ENCODE measurements around the gene KCNE3. TPM values are rescaled to one million over a fixed set of nuclear protein-coding genes. Genes with fewer than 3 reads are reported as not detected.

KCNE3 gene
- total and polyA plus RNA-seq, 10 of the 15 experiments (the other 5 are each of a cell fraction or from before 2014, with no cell fraction given), result not detected

DNA sequence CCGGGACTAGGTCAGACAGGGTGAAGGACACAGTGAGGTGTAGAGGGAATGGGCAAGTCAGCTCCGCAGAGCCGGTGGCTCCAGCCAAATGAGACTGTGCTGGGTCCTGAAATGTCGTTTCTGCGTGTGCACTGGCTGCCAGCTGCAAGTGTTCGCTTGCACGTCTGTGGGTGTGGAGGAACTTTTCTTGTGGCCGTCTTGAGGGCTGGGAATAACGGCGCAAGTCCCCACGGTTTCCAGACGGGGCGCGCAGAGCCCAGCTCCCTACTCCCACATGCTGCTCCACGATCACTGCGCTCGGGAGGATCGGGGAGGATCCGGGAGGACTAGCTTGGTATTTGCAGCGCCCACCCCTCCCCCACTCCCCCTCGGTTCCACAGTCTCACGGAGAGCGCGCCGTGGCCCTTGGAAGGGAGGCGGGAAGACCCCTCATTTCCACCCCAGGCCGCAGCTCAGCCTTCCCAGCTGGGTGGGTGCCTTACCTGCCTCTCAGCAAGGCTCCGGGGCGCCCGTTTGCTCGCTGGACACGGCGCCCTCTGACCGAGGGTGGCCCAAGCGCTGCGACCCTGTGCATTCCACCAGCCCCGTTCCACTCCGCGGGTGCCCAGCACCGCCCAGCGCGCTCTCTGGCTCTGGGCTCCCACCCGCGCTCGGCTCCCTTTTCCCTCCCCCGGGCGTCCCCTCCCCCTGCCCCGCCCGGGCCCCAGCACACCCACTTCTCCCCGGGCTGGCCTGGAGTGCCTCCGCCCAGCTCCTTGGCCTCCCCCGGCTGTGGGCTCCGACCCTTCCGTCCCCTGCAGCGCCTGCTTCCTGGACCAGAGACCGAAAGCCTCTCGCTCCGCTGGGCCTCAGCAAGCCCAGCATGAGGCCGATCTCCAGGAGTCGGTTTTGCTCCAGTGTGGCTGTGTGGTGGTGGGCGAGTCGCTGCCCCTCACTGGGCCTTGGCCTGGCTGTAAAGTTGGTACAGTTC, at the start of gene KCNE3 (continued):
- TF ChIP-seq, protein P1, sequence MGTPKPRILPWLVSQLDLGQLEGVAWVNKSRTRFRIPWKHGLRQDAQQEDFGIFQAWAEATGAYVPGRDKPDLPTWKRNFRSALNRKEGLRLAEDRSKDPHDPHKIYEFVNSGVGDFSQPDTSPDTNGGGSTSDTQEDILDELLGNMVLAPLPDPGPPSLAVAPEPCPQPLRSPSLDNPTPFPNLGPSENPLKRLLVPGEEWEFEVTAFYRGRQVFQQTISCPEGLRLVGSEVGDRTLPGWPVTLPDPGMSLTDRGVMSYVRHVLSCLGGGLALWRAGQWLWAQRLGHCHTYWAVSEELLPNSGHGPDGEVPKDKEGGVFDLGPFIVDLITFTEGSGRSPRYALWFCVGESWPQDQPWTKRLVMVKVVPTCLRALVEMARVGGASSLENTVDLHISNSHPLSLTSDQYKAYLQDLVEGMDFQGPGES (IDR thresholded peaks at IDR 0.05), result no peak
- TF ChIP-seq, protein P2, sequence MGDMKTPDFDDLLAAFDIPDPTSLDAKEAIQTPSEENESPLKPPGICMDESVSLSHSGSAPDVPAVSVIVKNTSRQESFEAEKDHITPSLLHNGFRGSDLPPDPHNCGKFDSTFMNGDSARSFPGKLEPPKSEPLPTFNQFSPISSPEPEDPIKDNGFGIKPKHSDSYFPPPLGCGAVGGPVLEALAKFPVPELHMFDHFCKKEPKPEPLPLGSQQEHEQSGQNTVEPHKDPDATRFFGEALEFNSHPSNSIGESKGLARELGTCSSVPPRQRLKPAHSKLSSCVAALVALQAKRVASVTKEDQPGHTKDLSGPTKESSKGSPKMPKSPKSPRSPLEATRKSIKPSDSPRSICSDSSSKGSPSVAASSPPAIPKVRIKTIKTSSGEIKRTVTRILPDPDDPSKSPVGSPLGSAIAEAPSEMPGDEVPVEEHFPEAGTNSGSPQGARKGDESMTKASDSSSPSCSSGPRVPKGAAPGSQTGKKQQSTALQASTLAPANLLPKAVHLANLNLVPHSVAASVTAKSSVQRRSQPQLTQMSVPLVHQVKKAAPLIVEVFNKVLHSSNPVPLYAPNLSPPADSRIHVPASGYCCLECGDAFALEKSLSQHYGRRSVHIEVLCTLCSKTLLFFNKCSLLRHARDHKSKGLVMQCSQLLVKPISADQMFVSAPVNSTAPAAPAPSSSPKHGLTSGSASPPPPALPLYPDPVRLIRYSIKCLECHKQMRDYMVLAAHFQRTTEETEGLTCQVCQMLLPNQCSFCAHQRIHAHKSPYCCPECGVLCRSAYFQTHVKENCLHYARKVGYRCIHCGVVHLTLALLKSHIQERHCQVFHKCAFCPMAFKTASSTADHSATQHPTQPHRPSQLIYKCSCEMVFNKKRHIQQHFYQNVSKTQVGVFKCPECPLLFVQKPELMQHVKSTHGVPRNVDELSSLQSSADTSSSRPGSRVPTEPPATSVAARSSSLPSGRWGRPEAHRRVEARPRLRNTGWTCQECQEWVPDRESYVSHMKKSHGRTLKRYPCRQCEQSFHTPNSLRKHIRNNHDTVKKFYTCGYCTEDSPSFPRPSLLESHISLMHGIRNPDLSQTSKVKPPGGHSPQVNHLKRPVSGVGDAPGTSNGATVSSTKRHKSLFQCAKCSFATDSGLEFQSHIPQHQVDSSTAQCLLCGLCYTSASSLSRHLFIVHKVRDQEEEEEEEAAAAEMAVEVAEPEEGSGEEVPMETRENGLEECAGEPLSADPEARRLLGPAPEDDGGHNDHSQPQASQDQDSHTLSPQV (IDR thresholded peaks at IDR 0.05), result no peak
- TF ChIP-seq PKNOX1 (IDR thresholded peaks at IDR 0.05) (no peak), FOS (IDR thresholded peaks at IDR 0.05; ENCODE audit: borderline replicate concordance, extremely low read depth, insufficient read length) (no peak), YY1 (IDR thresholded peaks at IDR 0.05; ENCODE audit: low read depth, low read length) (no peak), PML (IDR thresholded peaks at IDR 0.05; ENCODE audit: low read length) (no peak)
- TF ChIP-seq, protein P3, sequence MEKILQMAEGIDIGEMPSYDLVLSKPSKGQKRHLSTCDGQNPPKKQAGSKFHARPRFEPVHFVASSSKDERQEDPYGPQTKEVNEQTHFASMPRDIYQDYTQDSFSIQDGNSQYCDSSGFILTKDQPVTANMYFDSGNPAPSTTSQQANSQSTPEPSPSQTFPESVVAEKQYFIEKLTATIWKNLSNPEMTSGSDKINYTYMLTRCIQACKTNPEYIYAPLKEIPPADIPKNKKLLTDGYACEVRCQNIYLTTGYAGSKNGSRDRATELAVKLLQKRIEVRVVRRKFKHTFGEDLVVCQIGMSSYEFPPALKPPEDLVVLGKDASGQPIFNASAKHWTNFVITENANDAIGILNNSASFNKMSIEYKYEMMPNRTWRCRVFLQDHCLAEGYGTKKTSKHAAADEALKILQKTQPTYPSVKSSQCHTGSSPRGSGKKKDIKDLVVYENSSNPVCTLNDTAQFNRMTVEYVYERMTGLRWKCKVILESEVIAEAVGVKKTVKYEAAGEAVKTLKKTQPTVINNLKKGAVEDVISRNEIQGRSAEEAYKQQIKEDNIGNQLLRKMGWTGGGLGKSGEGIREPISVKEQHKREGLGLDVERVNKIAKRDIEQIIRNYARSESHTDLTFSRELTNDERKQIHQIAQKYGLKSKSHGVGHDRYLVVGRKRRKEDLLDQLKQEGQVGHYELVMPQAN (conservative IDR thresholded peaks at IDR 0.05), result no peak
